ENCODE data around the gene CHAC1. TPM values are rescaled to one million over a fixed set of nuclear protein-coding genes. Genes with fewer than 3 reads are reported as not detected.

The CHAC1 gene, protein sequence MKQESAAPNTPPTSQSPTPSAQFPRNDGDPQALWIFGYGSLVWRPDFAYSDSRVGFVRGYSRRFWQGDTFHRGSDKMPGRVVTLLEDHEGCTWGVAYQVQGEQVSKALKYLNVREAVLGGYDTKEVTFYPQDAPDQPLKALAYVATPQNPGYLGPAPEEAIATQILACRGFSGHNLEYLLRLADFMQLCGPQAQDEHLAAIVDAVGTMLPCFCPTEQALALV
- 1 to 10 TPM; 2.5 to 3.9 (median 3.4) TPM for polyA plus RNA-seq (ENCODE audit: insufficient read length in 3 of 3)

DNA sequence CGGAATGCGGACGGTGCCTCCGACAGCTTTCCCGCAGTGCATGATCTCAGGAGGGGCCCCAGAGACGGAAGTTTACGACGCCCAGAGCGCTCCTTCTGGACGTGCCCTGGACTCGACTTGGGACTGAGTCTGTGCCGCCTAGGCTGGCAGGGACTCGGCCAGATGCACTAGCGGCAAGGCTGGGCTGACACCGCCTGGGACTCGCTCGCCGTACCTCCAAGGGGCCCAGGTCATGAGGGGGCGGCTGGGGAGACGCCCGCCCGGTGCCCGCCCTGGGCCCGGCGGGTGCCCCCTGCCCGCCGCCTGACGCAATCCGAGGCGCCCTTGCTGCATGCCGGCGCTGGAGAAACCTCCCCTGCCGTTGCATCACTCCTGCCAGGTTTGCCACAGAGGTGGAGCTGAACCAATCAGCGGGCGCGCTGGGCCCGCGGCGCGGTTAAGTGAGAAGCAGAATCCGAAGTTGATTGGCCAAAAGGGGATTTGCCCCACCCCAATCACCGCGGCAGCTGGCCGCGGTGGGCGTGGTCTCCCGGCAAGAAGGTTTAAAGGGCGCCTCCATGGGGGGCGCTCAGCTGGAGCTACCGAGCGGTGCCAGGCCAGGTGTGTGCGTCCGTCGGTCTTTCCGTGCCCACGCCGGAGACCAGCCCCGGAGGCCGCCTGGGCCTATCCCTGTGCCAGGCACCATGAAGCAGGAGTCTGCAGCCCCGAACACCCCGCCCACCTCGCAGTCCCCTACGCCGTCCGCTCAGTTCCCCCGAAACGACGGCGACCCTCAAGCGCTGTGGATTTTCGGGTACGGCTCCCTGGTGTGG is at the start of gene CHAC1:
CHAC1 (plus strand) TSS at position 571 of the 812 bp plus-strand sequence; CDS start at position 684, 113 bp downstream.
- peak in 1 of 3 donors; percentile 78 for DNase-seq (ENCODE audit: low read depth in 3 of 3, low spot score in 2 of 3)

DNA sequence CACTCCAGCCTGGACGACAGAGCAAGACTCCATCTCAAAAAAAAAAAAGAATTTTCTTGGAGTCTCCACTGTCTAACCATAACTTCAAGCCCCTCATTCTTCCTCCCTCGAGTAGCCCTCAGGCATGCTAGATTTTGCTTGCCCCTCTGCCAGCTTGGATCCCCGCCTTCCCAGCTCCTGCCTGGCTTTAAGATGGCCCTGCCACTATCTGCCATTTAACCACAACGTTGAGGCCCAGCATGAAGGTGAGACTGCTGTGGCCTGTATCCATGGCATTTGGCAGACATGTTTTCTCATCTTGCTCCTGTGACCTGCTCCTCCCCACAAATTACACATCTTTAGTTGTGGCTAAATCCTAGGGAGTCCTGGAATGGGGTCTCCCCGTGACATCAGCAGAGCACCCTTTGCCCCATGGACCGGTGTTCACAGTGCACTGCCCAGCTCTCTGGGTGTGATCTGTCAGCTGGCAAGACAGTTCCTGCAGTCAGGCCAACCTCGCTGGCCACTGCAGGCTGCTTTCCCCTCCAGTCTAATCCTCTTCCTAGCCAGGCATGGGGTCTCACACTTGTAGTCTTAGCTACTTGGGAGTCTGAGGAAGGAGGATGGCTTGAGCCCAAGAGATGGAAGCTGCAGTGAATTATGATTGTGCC is 48.6 kb upstream of the CHAC1 start:
- DNase-seq (ENCODE audit: low read depth in 3 of 3, low spot score in 2 of 3) = no peak

DNA sequence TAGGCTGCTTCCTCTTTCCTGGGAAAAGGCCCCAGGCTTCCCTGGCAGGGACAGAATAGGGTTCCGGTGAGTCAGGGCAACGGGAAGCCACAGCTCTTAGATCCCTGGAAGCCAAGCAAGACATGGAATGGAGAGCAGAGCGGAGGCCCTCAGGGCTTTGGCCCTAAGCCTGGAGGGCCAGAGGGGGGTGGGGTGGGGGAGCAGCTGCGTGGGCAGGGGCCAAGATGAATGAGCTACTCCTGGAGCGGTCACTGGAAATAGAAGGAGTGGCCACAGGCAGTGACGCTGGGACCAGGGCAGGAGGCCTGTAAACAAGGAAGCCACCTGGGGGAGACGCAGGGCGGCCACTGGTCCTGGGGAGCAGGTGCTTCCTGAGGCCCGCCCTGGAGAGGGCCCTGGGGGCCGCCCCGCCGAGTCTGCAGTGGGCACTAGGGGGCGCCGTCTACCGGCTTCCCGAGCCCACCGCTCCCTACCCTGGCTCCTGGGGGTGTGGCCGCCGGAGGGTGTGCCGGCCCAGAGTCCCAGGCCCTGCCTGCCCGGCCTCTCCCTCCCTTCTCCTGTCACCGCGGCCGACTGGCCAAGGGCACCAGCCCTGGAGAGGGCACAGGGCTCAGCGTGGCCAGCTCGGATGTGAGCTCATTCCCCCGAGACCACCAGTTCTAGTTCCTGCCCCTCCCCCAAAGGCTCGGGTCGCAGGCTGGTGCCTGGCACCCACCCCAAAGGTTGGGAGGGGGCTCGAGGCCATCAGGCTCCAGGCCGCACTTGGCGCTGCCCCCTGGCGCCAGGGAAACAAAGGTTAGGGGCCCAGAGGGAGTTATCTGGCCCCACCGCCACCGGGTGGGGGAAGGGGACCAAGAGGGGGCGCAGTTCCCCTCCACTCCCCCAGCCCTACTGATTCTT is 46.9 kb upstream of the CHAC1 start:
- DNase-seq (ENCODE audit: low read depth in 3 of 3, low spot score in 2 of 3) = no peak

DNA sequence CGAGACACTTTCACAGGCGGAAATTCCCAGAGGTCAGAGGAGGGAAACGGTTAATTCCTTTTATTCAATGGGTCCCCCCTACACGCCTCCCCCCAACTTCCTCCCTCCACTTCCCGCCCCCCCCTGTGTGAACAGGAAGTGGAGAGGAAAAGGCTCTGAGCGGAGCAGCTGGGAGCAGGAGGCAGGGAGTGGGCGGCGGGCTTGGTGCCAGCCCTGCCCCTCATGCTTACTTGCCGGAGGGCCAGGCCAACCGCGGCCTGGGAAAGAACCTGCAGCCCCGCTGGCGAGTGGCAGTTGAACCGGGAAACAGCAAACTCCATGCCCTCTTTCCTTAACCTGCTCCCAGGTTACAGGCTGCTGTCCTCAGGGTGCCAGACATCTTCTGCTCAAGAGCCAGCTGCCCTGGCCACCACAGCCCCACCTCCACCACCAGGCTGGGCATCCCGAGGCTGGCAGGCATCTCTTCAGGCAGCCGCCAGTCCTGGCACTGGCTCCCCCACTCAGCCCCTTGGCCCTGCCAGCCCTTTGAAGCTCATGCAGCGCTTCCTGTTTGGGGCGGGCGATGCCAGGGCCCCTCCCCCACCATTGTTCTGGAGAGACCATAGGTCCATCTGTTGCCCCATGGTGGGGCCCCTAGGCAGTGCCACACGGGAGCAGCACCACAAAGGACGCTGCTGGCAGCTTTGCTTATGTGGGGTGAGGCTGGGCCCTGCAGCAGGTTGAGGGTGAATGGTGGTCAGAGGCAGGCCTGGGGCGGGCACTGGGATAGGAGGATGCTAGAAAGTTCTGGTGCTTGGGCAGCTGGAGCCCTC is 46.1 kb upstream of the CHAC1 start:
- no peak for DNase-seq (ENCODE audit: low read depth in 3 of 3, low spot score in 2 of 3)

DNA sequence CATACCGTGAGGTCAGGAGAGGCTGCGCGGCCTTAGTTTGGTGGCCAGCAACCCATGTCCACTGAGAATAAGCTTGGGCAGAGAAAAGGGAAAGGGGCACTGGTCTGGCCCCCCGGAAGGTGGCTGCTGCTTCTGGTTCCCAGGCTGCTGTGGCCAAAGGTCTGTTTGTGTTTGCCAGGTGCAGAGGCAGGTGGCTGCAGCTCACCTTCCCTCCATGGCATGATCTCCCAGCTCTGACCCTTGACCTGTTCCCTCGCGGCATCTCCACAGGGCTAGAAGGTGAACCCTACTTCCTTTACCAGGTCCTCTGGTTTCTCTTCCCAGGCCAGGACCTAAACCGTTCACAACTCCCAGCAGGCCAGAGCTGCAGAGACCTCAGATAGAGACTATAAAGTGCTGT is 45.2 kb upstream of the CHAC1 start:
- DNase-seq (ENCODE audit: low read depth in 3 of 3, low spot score in 2 of 3) = no peak

DNA sequence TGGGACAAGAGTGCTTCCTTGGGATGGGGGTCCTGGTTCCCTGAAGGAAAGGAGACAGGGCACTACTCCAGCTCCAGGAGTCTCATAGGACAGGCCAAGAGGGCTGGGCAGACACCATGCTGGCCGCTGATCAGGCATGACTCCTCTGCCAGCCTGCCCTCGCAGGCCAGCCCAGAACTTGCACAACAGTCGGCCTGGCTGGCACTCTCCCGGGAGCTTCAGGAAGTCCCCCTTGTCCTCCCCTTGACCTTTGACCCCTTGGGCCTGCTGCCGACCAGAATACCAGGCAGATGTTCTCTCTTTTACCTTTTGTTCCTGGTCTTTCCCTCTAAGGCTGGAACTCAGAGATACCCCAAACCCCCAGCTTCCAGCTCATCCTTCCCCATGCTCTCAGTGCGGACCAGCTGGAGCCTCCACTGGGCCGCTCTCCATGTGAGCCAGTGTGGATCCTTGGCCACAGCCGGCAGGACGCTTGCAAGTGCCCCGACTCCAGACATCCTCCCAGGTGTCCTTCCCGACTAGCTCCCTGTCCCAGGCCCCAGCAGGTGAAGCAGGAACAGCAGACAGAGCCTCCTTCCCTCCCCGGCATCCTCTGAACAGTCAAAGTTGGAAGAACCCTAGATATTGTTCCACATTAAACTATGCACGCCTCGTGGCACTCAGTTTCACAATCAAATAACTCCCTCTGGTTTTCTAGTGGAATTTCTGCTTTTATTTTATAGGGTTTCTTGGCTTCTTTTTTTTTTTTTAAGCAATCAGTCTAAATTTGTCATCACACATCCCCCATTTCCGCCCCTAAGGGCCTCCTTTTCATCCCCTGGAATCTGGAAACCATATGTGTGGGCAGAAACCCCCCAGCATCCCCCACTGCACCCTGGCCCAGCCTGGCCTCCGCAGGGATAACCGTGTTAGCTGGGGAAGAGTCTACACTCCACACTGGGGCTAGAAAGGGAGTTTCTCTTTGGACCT is 43.3 kb upstream of the CHAC1 start:
- DNase-seq (ENCODE audit: low read depth in 3 of 3, low spot score in 2 of 3) = no peak

DNA sequence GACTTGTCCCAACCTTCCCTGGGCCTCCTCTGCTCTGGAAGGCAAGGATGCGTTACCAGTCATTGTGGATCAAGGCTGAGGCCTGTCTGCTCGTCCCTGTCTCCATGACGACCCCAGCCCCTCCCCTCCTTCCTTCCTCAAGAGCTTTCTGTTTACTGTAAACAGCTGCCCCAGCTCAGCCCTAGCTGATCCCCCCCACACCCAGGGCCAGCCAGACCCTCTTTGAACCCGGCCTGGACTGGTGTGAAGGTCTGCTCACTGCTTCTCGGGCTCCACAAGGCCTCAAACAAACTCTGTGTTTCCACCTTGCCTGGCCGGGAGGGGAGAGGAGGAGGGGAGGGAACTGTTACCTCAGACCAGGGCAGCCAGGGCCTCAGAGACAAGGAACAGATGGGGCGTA is 42.1 kb upstream of the CHAC1 start:
- DNase-seq (ENCODE audit: low read depth in 3 of 3, low spot score in 2 of 3) = no peak

DNA sequence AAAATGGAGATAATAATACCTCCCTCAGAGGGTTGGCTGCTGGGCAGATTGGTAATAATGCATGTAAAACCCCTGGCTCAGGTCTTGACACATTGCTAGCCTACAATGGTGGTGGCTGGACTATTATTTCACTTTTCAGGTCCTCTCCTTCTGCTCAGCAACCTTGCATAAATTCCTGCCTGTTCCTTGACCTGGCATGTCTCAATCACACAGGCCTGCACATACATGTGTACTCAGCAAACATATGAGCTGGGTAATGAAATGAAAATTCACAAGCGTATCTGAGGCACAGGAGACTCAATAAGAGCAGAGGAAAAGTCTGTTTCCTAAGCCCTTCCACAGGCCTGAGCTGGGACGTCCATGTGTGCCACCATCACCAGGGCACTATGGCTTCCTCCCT is 41.6 kb upstream of the CHAC1 start:
- DNase-seq (ENCODE audit: low read depth in 3 of 3, low spot score in 2 of 3) = no peak

DNA sequence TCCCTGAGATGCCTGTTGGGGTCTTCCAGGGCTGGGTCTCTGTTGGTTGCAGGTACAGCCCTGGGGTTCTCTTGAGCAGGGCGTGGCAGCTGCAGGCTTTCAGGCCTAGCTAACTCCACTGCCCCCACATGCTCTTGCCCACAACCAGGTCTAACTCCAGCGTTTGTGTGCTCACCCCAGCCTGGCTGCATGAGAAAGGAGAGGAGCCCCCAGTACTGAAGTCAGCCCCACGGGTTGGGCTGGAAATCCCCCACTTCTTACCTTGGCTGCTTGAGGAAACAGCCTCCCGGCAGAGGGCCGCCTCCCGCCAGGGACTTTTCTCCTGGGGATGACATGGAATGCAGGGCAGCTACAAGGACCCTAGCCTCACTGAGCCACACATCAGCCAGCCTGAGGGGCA is 40.8 kb upstream of the CHAC1 start:
- no peak for DNase-seq (ENCODE audit: low read depth in 3 of 3, low spot score in 2 of 3)

DNA sequence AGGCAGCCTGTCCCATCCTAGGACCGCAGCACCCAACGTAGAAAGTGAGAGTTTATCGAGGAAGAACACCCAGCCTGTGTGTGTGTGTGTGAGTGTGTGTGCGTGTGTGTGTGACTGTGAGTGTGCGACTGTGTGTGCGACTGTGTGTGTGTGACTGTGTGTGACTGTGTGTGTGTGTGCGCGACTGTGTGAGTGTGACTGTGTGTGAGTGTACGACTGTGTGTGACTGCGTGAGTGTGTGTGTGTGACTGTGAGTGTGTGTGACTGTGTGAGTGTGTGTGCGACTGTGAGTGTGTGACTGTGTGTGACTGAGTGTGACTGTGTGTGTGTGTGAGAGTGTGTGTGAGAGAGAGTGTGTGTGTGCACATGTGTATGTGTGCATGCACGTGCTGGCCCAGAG is 39.3 kb upstream of the CHAC1 start:
- no peak for DNase-seq (ENCODE audit: low read depth in 3 of 3, low spot score in 2 of 3)

DNA sequence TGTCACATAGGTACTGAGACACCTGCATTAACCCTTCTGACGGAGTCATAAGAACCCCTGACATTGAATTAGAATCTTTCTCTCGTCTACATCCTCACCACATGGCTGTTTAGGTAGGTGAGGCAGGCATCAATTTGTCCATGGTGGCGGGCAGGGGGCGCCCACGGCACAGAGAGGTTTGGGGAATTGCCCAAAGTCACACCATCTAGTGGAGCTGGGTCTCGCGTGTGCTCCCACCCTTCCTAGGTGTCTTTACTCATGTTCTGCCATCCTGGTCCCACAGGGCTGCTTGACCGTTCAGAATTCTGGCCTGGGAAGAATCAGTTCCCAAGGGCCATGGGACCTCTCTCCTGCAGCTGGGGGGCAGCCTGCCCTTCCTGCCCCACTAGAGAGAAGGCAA is 38.8 kb upstream of the CHAC1 start:
- DNase-seq (ENCODE audit: low read depth in 3 of 3, low spot score in 2 of 3) = no peak

DNA sequence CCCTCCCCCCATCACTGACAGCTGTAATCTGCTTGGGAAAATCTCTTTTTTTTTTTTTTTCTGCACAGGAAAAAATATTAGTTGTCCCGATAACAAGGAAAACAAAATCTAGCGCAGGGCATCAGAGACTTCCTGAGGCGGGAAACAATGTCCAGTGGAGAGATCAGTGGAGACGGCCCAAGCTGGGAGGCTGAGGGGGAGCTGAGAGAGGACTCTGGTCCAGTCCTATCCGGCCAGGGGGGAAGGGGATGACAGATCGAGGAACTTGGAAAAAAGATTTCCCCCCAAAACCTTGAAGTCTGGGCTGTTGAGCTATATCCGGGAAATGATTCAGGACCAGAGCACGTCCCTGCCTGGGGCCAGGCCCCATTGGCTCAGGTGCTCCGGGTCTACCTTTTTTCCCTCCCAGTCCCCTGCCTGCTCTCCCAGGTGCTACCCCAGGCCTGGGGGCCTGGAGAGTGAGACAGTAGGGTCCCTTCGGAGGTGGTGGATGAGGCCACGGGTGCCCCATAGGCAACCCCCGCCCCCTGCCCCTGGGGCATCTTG is 38.1 kb upstream of the CHAC1 start:
- no peak for DNase-seq (ENCODE audit: low read depth in 3 of 3, low spot score in 2 of 3)

DNA sequence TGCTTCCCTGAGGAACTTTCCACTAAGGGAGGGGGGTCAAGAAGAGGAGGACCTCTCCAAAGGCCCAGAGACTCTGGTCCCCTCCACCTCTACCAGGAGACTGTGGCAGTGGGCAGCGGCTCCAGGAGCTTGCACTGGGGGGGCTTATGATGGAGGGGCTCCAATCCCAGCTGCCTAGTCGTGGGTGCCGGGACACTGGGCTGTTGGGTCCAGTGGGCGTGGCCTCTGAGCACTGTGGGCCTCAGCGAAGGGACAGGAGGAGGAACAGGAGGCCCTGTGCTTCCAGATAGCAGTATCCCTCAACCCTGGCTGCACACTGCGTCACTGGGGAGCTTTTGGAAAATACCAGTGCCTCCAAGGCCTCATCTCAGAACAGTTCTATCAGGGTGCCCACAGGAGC is 37.6 kb upstream of the CHAC1 start:
- no peak for DNase-seq (ENCODE audit: low read depth in 3 of 3, low spot score in 2 of 3)

DNA sequence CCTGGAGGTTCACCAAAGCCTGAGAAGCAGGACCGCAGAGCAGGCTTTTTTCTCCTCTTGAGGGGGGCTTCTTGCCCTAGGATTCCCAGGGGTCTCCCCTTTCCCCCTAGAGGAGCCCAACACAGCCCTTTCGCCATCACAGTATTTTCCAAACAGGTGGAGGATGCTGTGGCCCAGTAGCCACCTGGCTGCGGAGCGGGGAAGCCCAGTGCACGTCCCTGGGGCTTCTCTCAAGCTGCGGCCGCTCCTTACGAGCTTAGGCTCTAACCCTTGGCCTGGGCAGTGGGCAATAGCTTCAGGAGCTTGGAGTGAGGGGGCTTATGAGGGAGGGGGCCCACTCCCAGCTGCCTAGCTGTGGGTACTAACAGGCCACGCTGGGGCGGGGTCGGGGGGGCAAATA is 35.7 kb upstream of the CHAC1 start:
- DNase-seq (ENCODE audit: low read depth in 3 of 3, low spot score in 2 of 3) = no peak

DNA sequence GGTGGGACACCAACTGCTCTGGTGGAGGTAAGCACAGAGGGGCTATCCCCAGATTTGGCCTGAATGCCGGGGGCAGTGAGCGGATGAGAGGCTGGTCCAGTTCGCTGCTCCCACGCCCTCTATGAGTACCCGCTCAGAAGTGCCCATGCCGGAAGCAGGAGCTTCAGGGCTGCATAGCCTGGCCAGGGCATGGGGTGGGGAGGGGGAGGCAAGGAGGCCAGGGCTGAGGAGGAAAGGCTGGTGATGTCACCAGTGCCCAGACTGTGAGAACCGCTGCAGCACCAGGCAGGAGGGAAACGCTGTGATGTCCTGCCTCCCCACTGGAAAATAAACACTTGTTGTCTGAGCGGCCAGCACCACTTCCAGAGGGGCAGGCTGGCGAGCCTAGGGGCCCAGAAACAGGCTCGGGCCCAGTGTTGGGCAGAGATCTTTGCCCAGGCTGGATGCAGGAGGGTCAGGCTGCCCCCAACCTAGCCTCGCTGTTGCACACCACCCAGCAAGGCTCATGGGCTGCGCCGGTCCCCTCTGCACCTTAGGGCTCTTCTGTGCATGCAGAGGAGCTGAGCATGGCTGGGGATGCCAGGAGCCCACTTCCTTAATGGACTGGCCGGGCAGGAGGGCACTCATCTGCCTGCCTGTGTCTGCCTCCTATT is 35.0 kb upstream of the CHAC1 start:
- no peak for DNase-seq (ENCODE audit: low read depth in 3 of 3, low spot score in 2 of 3)

DNA sequence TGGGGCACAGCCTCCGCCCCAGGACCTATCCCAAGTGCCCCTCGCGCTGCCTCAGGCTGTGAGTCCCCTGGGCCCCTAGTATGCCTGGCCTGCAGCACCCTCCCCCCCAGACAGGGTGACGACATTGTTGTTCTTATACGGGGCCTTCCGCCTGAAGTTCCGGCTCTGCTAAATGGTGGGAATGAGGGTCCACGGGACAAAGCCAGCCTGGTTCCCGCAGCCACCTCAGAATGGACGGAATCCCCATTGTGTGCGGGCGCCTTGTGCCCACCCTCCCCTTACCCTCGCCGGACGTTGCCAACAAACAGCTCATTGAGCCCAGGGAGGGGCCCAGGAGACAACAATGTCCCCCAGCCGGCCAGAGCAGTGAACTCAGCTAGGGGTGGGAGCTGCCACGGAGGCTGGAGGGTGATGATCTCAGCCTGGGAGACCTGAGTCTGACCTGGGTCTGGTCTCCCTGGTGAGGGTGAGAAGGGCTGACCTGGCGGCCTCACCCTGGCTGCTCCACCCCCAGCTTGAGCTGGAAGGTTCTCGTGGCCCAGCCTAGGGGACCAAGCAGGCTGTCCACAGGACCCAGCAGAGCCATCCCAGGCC is 34.4 kb upstream of the CHAC1 start:
- no peak for DNase-seq (ENCODE audit: low read depth in 3 of 3, low spot score in 2 of 3)

DNA sequence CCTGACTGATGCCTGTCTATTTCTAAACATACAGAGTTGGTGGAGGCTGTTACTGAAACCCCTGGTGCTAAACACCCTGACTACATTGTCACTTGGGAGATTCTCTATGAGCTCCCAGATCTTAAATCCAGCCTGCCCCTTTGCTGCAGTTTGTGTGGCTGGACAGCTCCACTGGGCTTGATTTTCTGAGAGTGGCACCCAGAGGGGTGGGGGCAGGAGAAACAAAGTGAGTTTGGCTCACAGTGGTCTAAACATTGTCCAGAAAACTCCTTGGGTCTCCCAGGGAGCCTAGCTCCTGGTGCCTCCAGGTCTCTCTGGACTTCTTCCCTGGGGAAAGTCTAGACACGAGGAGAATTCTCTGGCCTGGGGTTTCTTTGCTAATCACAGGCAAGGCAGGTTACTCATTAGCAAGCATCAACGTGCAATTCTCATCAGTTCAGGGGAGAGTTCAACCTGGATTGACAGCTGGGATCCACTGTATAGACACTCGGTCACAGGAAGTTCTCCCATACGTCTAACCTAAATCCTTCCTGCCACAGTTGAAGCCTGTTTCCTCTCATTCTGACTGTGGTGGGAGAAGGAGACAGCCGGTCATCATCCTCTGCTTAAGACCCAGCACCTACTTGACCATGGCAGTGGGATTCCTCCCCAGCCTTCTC is 31.2 kb upstream of the CHAC1 start:
- no peak for DNase-seq (ENCODE audit: low read depth in 3 of 3, low spot score in 2 of 3)
